Measurements from ENCODE around the gene PRKAR2A.
A peak's percentile ranks its signal among the peaks of the same experiment; 100 is the strongest.
"Not testable (repeated sequence)": the region's sequence is repeated elsewhere in the genome, so short reads cannot be mapped to it uniquely, and the experiment has no call there.

Gene PRKAR2A

GRCh38 chr3:48835650-48836366, 11.9 kb downstream of the PRKAR2A start:
- peak; percentile 31 for DNase-seq

DNA sequence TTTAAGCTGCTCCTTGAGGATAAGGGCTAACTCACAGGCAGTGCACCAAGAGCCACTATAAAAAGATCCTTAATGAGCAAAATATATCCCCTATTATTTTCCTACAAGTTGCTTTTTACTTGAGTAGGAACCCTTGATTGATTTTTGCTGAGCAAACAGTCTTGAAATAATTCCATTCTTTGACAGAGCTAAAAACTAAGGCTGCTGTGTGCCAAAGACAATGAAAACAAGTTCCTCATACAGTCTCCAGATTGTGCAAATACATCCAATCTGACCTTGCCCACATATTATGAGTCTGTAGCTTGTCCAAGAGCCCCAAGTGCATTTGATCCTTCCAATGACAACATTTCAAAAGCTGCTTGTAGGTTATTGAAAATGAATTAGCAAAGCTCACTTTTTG, 15.0 kb downstream of the PRKAR2A start:
- no peak for DNase-seq

DNA sequence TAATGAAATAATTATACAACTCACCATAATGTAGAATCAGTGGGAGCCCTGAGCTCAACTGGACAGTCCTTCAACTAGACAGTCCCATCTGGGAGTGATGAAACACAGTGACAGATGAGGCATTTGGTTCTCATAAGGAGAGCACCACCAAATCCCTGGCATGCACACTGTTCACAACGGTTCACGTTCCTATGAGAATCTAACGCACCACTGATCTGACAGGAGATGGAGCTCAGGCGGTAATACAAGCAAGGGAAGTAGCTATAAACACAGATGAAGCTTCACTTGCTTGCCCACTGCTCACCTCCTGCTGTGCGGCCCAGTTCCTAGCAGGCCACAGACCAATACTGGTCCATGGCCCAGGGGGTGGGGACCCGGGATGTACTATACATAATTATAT, 17.0 kb downstream of the PRKAR2A start:
- DNase-seq, result peak; percentile 23

DNA sequence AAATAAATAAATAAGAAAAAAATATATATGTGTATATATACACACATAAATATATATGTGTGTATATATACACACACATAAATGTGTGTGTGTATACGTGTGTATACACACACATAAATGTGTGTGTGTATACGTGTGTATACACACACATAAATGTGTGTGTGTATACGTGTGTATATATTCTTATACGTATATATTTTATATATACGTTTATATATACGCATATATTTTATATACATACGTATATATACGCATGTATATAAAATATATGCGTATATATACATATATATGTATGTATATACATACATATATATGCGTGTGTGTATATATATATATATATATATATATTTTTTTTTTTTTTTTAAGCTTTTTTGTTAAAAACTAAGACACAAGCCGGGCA, 18.1 kb downstream of the PRKAR2A start:
- not testable (repeated sequence) for DNase-seq

- not testable (repeated sequence) for DNase-seq
Observed at GRCh38 chr3:48827874-48828273, 19.8 kb downstream of the PRKAR2A start.

GRCh38 chr3:48826451-48826850, 21.2 kb downstream of the PRKAR2A start:
- DNase-seq, result peak; percentile 95

GRCh38 chr3:48820612-48821324, 26.9 kb downstream of the PRKAR2A start:
- peak; percentile 59 for DNase-seq

DNA sequence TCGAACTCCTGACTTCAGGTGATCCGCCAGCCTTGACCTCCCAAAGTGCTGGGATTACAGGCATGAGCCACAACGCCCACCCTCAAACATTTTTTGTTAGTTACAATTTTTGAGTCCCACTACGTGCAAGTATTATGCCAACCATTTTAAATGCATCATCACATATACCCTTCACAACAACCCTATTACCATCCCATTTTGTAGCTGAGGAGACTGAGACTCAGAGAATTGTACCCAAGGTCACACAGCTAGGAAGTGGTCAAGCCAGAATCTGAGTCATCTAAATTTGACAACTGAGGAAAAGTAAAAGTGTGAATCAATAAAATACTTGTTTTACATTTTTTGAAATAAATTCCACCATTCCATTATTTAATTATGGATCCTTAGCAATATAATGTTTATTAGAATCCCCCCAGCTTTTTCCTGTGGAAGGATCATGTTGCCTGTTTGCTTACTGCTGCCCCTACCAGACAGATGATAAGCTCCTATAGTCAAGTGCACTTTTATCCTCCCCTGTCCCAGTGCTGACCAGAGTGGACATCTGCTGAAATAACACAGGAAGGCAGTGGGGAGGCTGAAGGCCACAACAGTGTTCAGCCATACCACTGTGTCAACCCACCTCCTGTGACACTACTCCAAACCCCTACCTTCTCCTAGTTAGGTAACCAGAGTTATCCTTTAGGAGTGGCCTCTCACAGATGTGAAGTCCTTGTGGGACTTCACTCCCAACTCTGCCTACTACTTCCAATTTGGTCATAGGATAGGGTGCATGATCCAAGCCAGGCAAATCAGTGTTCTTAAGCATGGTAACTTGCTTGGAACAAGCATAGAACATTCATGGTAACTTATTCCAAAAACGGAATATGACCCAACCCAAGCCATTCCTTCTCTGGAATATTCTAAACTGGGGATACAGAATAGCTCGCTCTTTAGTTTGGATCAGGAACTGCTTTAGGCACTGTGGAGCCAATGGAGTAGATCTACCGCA, 28.1 kb downstream of the PRKAR2A start:
- DNase-seq, result no peak

DNA sequence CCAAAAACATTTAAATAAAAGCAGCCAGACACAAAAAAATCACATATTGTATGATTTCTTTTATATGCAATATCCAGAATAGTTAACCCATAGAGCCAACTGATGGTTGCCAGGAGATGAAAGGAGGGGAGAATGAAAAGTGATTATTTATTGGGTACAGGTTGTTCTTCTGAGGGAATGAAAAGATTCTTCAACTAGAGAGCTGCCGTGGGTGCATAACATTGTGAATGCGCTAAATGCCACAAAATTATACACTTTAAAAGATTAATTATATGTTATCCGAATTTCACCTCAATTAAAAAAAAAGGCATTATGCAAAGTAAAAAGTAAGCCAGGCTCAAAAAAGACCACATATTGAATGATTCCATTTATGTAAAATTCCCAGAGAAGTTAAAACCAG, 36.1 kb downstream of the PRKAR2A start:
- no peak for DNase-seq

DNA sequence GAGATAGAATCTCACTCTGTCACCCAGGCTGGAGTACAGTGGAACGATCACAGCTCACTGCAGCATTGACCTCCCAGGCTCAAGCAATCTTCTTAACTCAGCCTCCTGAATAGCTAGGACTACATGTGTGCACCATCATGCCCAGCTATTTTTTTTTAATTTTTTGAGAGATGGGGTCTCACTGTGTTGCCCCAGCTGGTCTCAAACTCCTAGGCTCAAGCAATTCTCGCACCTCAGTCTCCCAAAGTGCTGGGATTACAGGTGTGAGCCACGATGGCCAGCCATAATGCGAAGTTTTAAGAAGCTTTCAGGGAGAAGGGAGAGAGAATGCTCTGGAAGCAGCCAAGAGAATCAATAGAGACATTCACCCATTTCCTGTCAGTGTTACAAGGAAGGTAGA, 42.7 kb downstream of the PRKAR2A start:
- no peak for DNase-seq

DNA sequence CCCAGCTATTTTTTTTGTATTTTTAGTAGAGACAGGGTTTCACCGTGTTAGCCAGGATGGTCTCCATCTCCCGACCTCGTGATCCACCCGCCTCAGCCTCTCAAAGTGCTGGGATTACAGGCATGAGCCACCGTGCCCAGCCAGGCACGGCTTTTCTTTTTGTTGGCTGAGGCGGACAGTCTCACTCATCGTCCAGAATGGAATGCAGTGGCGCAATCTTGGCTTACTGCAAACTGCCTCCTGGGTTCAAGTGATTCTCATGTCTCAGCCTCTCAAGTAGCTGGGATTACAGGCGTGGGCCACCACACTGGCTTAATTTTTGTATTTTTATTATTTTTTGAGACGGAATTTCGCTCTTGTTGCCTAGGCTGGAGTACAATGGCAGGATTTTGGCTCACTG, 46.8 kb downstream of the PRKAR2A start:
- DNase-seq, result not testable (repeated sequence)

- DNase-seq, result no peak
Observed at GRCh38 chr3:48798998-48799397, 48.7 kb downstream of the PRKAR2A start.

- no peak for DNase-seq
Observed at GRCh38 chr3:48797626-48798025, 50.0 kb downstream of the PRKAR2A start.

GRCh38 chr3:48795997-48796732, 51.5 kb downstream of the PRKAR2A start:
- DNase-seq, result no peak

- not testable (repeated sequence) for DNase-seq
Observed at GRCh38 chr3:48793484-48793883, 54.2 kb downstream of the PRKAR2A start.

GRCh38 chr3:48789665-48790064, 58.0 kb downstream of the PRKAR2A start:
- DNase-seq, result no peak

- no peak for DNase-seq
Observed at GRCh38 chr3:48788544-48789162, 59.0 kb downstream of the PRKAR2A start.

DNA sequence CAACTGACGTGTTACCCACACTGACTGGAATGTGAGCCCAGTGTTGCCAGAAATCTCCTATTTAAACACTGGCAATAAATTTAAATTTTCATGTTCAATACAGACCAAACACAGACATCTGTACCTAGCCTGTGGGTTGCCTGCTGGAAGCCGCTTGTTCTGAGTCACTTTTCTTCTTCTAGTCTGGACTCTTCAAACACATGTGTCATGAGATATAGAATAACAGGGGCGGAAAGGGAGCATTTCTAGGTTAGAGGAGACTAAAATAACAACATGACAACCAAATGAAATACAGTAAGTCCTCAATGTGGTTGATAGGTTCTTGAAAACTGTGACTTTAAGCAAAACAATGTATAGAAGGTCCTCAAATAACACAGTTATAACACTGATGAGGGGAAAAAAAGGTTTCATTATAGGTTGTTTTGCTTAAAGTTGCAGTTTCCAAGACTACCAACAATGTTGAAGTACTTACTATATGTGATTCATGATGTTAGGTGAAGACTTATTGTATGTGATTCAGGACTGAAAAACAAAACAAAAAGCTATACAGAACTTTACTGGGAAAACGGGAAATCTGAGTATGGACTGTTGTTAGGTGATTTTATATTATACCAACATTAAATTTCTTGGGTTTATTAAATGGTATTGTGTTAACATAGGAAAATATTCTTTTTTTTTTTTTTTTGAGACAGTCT, 63.1 kb downstream of the PRKAR2A start:
- DNase-seq, result peak; percentile 87

- no peak for DNase-seq
Observed at GRCh38 chr3:48783304-48783703, 64.4 kb downstream of the PRKAR2A start.

DNA sequence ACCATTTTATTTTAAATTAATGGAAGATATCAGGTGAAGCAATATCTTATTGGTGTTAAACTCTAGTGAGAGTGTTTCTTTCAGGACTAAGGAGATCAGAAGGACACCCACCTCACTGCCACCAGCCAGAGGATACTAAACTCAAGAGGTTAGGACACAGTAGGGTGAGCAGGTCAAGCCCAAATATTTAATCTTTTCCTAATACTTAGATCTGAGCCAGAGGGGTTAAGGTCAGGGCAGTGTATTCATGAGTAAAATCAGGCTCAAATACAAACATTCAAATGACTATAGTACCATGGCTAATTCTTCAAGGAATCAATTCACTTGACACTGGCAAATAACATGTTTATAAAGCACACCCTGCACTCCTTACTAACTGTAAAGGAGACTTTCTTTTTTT, 65.6 kb downstream of the PRKAR2A start:
- DNase-seq, result no peak

GRCh38 chr3:48778565-48778964, 69.1 kb downstream of the PRKAR2A start:
- not testable (repeated sequence) for DNase-seq

Measured in fibroblast of skin of abdomen (primary cell).